Stimulated activated CD4-positive, alpha-beta T cell treated with anti-CD3 and anti-CD28 coated beads, Interleukin-12 subunit alpha, Interleukin-12 subunit beta, amount 100 ng/mL, for 48 hours (primary cell): ENCODE measurements around the gene PTPRJ.

Source experiments
- DNase-seq, 3 donors: peaks; one replicate each; pipeline ENCODE4 v3.0.0-alpha.2; 2020; ENCODE audit warnings: low read depth in 2 of 3, low spot score in 1 of 3

PTPRJ gene

DNA sequence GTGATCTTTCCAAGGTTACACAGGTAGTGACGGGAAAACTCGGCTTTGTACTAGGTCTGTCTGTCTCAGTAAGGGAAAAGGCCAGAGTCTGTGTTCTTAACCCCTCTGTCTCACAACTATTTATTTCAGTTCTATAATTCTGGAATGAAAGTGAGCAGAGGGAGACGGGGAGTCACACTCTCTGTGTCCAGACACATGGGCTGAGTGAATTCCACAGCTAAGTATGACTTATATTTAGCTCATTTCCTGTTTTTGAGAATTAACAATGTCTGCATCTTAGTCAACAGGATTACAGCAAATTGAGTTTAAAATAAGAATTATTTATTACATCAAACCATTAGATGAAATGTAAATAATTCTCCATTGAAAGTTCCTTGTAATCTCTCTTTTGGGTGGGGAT, 173.8 kb downstream of the PTPRJ start:
- DNase-seq = no peak

DNA sequence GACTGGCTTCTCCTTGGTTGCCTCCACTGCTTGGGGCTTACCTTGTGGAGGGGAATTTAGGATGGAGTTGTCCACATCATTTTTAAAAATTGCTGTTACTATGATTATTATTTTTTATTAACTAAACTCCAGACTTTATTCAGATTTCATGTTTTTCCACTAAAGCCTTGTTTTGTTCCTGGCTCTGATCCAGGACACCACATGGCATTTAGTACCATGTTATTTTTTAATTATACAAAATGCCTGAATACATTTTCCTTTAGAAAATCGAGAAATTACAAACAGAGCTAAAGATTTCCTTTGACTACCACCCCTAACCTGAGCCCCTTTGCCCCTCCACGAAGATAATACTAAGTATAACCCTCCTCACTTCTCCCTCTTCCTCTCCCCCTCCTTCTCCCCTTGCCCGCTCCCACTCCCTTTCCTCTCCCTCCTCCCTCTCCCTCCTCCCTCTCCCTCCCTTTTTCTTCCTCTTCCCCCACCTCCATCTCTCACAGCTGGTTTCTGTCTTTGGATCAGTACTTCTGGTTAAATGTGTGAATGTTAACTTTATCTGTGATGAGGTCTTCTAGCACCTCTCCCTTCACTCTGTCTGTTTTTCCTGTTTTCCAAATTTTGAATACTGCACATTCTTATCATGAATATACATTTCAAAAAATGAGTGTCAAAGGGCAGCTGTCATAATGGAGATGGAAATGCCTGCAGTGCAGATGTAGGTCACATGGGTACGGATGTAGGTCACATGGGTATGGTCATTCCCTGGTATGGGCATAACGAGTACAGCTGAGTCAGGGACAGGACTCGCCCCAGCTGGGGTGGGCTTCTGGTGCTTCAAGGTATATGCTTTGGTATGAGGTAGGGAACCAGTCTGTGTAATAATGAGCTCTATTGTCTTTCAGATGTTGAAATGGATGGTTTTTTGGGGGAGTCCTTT, 181.9 kb downstream of the PTPRJ start:
- no peak for DNase-seq

DNA sequence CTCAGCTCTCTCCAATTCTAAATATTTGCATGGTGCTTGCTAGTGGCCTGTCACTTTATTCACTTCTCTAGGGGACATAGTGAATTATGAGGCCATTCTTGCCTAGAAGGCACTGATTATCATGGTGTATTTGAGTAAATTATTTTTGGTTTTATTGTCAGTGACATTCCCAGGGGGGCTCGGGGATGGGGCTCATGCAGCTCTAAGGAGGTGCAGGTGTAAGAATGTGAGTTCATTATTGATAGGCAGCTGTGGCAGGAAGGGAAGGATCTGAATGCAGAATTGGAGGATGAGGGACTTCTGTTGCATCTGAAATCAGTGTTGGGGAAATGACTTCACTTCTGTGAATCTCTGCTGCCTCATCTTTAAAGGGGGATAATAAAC, 182.5 kb downstream of the PTPRJ start:
- no peak for DNase-seq

DNA sequence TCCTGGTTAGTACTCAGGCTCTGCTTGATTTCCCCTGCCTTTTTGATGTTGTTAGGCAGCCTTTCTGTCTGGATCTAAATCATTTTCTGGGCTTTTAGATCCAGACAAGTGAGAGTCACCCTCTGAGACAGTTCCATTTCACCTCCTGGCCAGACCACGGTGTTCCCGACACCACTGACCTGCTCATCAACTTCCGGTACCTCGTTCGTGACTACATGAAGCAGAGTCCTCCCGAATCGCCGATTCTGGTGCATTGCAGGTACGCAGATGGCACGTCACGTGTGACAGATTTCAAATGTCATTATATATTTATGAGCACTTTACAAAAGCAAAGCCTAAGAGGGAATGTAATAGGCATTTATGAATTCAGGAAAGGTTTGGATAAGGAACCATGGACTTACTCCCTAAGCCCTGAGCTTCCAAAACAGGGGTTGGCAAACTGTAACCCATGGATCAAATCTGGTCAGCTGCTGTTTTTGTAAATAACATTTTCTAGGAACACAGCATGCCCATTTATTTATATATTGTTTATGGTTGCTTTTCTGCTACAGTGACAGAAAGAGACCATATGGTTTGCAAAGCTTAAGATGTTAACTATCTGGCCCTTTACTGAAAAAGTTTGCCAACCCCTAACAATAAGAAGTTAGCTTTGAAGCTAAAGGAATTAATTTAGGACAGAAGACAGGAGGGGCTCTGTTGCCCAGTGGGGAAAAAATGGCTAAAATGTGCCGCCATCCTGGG, 183.2 kb downstream of the PTPRJ start:
- no peak for DNase-seq

DNA sequence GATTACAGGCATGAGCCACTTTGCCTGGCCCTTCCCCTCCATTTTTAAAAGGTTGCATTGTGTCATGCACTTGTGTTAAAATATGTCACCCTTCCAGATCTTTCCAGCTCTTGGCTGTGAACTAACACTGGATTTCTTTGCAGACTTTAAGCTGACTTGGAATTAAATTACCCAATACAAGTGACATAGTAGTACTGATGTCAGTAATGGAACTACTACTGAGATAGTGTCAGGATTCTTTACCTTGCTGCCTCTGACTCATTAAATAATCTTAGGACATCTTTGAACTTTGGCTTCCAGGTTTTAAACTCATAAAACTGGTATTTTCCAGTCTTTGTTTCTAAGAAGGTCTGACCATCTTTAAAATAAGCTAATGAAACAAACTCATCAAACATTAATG, 184.5 kb downstream of the PTPRJ start:
- DNase-seq = no peak

DNA sequence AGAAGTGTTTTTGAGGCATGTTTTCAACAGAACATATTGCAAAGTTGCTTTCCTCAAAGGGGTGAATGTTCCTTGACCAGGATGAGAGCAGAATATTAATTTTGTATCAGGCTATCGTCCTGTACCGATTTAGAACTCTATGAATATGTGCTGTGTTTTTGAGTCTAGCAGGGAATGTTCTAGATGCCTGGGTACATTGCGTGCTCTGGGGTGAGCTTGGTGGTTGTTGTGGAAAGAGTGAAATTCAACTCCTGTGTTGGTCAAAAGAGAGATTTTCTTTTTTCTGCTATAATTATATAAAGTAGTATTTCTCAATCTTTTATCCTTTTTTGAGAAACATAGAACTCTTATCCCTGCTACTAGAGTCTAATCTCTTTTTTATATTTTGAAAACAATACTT, 185.1 kb downstream of the PTPRJ start:
- DNase-seq = no peak

DNA sequence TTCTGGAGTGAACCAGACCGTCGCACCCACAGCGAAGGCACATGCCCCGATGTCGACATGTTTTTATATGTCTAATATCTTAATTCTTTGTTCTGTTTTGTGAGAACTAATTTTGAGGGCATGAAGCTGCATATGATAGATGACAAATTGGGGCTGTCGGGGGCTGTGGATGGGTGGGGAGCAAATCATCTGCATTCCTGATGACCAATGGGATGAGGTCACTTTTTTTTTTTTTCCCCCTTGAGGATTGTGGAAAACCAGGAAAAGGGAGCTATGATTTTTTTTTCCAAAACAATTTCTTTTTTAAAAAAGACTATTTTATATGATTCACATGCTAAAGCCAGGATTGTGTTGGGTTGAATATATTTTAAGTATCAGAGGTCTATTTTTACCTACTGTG, 187.0 kb downstream of the PTPRJ start:
- no peak for DNase-seq

DNA sequence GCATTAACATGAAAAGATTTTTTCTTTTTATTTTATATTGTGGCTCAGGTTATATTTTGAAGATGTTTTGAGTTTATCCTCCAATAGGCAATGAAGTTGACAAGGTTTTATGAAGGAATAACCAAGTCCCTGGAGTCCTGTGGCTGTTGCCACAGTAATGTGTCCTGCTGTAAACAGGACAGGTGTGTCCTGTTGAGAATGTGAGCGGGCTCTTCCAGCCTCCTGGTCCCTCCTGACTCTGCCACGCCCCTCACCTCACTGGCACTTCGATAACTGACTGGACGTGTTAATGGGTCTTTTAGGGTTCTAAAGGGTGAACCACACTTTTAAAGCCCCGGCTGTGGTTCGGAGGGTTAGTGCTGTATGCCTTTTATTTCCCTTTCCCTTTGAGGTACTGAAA, 188.5 kb downstream of the PTPRJ start:
- no peak for DNase-seq

DNA sequence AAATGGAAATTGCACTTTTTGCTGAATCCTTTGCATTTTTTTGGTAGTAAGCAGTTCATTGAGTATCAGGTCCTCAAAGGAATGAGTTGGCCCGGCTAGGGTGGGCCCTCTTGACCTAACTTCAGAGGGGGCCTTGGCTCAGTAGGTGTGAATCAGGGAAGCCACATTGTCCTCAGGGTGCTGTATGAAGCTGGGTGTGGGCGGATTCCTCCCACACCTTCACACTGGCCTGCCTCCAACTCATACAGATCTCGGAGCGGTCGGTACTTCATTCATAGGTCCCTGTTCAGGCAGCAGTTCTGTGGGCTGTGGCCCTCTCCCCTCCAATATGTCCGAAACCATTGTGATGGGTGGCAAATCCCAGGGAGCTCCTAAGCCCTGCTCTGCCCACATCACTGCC, 188.9 kb downstream of the PTPRJ start:
- no peak for DNase-seq

DNA sequence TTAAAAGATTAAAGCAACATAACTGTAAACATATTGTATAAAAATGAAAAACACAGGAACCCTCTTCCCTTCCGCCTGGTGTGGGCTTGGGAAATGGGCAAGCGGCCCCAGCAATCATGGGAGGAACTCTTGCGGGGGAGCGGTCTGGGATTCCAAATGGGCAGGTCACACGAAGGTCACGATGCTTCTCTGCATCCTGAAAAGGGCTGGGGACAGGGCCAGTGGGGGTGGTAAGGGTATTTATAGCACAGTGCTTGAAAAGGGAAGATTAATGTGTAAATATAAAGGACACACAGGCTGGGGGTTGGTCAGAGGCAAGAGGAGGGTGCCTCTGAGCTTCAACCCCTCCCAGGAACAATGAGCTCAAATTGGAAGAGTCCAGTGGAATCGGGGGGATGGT, 189.4 kb downstream of the PTPRJ start:
- no peak for DNase-seq

DNA sequence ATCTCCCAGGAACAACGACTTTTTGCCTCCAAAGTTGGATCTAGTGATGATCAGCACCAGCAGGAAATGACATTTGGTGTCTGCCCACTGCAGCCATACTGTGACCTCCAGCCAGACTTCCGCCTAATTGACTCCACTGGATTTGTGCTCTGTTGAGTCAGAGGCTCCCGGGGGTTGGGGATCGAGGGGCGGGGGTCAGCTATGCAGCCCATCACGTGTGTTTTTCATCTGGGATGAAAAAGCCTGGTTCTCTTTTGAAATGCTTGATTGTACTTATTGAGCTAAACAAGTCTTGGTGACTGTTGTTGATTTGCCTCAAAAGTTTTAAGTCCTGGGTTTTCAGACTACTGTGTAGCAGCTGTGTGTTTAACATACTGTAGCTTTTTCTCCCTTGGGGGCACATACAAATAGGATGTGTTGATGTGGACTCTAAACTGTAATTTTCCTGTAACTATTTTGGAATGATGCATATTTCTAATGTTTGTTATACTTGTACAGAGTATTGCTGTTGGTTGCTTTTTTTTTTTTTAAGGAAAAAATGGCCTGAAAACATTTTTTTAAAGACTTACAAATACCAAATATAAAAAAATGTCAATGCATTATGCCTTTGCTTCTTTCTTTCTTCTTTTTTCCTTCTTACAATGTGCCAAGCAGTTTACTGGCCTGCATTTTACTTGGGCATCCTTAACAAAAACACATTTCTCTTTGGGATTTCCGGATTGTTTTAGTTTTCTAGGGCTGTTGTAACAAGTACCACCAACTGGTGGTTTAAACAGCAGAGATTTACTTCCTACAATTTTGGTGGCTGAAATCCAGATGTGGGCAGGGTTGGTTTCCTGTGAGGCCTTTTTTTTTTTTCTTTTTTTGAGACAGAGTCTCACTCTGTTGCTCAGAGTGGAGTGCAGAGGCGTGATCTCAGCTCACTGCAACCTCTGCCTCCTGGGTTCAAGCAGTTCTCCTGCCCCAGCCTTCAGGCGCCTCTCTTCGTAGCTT, 190.2 kb downstream of the PTPRJ start:
- DNase-seq = no peak

DNA sequence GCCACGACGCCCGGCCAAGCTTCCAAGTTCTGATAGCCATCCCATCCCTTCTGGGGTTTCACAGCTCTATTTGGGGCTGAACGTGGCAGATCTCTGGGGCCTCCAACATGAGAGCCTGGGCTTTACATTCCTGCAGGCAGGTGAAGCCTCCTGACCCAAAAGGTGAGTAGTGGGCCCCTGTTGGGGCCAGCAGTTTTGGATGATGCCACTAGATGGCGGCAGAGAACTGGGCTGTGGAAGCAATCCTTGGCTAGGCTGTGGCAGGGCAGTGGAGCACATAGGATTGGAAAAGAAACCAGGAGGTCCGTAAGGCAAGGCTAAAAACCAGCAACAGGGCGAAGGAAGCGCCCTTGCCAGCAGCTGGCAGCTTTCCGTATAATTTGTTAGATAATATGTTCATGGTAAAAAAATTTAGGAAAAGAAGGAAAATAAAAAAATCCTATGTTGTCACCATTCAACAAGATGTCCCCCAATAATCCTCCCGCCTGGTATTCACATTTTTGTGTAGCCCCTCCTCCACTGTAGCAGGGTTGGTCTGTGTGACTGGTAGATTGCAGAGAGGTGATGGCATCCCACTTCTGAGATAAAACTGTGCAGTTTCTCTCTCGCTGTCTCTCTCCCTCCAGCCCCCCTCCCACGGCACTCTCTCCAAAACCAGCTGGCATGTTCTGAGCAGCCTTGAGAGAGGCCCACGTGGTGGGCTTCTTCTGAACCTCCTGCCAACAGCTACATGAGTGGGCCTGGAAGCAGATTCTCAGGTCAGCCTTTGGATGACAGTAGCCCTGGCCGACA, 192.7 kb downstream of the PTPRJ start:
- DNase-seq = peak; percentile 53 to 75 (median 59)

DNA sequence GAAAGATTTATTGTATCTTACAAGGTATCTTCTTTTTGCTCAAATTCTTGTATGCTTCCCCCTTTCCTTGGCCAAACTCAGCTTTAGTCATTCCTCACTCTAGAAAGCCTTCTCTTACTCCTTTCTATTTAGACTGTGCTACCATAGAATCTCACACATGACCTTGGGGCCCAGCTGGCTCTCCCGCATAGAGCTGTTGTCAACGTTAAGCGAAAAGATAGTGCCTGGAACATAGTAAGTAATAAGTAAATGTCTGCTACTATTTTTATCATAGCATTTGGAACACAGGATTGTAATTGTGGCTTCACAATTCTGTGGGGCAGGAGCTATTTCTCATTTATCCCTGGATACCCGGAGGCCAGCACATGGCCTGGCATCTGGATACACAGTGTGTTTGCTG, 197.3 kb downstream of the PTPRJ start:
- DNase-seq = no peak

DNA sequence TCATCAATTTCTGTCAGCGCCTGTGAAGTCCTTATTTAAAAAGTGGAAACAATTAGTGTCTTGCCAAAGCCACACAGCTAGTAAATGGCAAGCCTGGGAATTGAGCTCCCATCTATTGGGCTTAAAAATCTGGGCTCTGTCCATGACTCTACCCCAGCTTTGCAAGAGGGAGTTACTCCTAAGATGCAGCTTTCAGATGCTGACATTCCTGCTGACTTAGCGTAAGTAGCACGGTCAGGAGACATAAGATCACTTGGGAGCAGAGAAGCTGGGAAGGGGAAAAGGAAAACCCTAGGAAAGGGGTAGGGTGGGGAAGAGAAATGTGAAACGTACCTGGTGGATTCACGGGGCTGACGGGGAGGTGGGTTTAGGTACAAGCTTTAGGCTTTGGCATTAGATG, 200.3 kb downstream of the PTPRJ start:
- no peak for DNase-seq

DNA sequence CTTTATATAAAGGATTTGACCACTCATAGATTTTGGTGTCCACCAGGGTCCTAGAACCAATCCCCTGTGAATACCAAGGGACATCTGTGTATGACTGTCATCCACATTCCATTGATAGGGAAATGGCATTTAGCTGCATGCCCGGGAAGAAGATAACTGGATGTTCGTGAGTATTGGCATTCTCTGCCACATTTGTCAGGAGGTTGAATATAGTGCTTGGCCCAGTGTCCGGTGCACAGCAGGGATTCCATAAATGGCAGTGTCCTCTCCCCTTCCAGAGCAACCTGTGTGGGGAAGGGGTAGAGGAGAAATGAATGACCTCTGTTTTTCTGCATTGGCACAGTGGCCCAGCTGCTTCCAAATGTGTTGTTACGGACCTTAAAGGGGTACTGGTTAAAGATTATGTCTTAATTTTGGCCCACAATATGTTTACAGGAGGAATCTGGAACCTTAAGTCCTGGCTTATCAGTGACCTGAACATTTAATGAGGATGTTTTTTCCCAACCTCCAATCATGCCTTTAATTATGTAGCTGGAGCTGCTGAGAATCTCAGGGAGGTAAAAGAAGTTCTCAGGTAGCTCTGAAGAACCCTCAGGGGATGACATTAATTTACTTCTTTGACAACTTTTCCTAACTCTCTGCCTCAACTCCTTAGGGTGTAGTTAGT, 202.6 kb downstream of the PTPRJ start:
- no peak for DNase-seq

DNA sequence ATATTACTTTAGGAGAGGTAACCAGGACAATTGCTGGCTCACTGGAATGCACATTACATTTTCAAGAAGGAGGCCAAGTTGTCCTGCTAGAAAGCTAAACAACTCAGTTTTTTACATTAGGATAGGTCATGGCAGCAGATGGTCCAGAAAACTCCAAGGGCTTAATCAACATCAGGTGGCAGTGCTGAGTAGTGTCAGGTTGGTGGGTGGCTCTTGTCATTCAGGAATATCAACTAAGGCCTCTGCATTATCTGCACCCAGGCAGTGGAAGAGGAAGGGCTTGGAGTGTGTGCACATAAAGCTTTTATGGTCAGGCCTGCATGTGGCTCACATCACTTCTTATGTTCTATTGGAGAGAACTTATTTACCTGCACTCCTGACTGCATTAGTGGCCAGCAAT, 204.1 kb downstream of the PTPRJ start:
- no peak for DNase-seq

DNA sequence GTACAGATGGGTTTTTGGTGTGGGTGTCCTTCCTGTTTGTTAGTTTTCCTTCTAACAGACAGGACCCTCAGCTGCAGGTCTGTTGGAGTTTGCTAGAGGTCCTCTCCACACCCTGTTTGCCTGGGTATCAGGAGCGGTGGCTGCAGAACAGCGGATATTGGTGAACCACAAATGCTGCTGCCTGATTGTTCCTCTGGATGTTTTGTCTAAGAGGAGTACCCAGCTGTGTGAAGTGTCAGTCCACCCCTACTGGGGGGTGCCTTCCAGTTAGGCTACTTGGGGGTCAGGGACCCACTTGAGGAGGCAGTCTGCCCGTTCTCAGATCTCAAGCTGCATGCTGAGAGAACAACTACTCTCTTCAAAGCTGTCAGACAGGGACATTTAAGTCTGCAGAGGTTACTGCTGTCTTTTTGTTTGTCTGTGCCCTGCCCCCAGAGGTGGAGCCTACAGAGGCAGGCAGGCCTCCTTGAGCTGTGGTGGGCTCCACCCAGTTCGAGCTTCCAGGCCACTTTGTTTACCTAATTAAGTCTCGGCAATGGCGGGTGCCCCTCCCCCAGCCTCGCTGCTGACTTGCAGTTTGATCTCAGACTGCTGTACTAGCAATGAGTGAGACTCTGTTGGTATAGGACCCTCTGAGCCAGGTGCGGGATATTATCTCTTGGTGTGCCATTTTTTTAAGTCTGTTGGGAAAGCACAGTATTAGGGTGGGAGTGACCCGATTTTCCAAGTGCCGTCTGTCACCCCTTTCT, 210.7 kb downstream of the PTPRJ start:
- DNase-seq = peak in 1 of 3 donors; percentile 9

DNA sequence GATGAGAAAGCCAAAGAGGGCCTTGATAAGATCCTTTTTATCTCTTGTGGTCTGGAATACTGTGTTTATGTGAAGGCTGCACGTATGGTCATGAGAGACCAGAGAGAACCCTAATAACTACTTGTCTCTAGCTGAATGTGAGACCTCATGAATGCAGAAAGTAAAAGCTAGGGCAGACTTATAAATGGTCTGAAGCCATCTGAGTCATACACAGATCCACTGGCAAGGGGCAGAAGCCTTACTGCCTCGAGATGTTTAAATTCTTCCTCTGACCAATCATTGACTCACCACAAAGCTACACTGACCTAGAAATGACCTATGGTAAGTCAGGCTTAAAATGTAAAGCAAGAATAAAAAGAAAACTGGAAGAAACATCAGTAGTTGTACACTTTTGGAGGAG, 213.5 kb downstream of the PTPRJ start:
- no peak for DNase-seq

DNA sequence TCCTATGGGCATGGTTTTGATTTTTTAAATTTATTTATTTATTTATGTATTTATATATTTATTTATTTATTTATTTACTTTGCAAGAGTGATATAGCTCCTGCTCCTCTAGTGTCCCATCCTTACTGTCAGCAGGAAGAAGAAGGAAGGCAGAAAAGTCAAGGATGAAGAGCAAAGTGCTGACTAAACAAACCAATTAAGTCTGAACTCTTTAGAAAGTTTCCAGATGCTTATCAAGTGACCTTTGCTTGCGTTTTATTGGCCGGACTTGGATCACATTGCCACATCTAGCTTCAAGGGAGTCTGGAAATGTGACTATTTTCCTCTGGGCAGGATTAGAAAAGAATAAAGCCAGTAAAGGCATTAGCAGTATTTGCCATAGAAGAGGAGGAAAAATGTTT, 227.5 kb downstream of the PTPRJ start:
- no peak for DNase-seq
